ENCODE results near the gene DCTPP1. TPM values are rescaled to one million over a fixed set of nuclear protein-coding genes. Genes with fewer than 3 reads are reported as not detected.

Gene DCTPP1
- total and polyA plus RNA-seq, 9 of the 15 experiments (the other 6 are each of a cell fraction or from before 2014, with no cell fraction given): 45.0 to 132 (median 80.6) TPM

DNA sequence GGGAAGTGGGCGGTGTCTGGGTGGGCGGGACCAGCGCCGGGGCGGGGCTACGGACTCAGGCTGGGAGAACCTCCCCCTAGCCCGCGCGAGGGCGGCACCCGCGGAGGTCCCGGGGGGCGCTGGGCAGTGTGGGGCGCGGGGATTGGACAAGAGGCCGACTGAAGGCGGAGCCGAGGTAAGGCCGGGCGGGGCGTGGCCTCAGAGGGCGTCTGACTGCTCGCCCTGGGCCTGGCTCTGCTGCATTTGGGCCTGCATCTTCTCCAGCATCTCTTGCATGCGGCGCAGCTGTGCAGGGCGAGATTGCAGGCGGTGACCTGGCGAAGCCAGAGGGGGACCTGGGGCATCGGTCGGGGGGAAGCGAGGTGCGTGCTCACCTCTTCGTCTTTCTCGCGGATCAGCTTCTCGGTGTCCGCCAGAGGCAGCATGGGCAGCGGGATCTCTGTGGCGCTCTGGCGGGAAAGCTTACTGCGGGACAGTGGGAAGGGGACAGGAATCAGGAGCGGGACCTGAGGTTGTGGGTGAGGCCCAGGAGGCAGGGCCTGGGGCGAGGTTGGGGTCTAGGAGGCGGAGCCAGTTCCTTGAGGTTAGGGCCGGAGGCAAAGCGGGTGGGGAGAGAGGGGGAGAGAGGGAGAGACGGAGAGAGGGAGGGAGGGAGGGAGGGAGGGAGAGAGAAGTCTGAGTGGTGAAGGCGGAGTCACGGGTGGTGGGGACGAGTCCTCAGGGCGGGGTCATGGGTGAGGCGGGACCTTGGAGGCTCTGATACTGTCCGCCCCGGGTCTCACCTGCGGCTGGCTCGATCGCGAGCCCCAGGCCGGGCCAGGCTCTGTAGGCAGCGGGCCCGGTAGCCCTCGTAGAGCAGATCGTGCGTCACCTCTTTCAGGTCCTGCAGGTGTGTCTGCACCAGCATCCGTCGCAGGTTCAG, 51.3 kb downstream of the DCTPP1 start (continued):
- TF ChIP-seq GABPB2 (CRISPR knock-in tag; conservative IDR thresholded peaks at IDR 0.05): no peak
- TF ChIP-seq GATAD2B (IDR thresholded peaks at IDR 0.05; ENCODE audit: borderline replicate concordance): no peak
- TF ChIP-seq, protein P1, sequence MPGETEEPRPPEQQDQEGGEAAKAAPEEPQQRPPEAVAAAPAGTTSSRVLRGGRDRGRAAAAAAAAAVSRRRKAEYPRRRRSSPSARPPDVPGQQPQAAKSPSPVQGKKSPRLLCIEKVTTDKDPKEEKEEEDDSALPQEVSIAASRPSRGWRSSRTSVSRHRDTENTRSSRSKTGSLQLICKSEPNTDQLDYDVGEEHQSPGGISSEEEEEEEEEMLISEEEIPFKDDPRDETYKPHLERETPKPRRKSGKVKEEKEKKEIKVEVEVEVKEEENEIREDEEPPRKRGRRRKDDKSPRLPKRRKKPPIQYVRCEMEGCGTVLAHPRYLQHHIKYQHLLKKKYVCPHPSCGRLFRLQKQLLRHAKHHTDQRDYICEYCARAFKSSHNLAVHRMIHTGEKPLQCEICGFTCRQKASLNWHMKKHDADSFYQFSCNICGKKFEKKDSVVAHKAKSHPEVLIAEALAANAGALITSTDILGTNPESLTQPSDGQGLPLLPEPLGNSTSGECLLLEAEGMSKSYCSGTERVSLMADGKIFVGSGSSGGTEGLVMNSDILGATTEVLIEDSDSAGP (CRISPR knock-in tag; IDR thresholded peaks at IDR 0.05): no peak
- TF ChIP-seq SOX6 (IDR thresholded peaks at IDR 0.05): 0 out of 2 replicates have a peak, but pooled peaks have one; percentile 8
- peak; percentile 4; the same call in 1 of the 2 replicates for TF ChIP-seq TCF3 (CRISPR knock-in tag; IDR thresholded peaks at IDR 0.05)
- no peak for TF ChIP-seq SIX5 (IDR thresholded peaks at IDR 0.05; ENCODE audit: borderline replicate concordance in 1 of 2, insufficient read depth in 1 of 2, low read depth in 1 of 2, low read length in 2 of 2)
- no peak for TF ChIP-seq YY1 (IDR thresholded peaks at IDR 0.05; ENCODE audit: borderline replicate concordance in 1 of 3, control insufficient read depth in 1 of 3, extremely low read depth in 1 of 3, insufficient read depth in 3 of 3, insufficient read length in 1 of 3, insufficient replicate concordance in 2 of 3, low read depth in 1 of 3, low read length in 2 of 3)
- TF ChIP-seq NCOA6 (IDR thresholded peaks at IDR 0.05): no peak
- TF ChIP-seq ZNF212 (CRISPR knock-in tag; IDR thresholded peaks at IDR 0.05): no peak
- no peak for TF ChIP-seq E4F1 (CRISPR knock-in tag; IDR thresholded peaks at IDR 0.05; ENCODE audit: borderline replicate concordance)
- no peak for TF ChIP-seq EGR1 (conservative IDR thresholded peaks at IDR 0.05)
- TF ChIP-seq HMG20A (CRISPR knock-in tag; conservative IDR thresholded peaks at IDR 0.05): no peak
- TF ChIP-seq, protein P2, sequence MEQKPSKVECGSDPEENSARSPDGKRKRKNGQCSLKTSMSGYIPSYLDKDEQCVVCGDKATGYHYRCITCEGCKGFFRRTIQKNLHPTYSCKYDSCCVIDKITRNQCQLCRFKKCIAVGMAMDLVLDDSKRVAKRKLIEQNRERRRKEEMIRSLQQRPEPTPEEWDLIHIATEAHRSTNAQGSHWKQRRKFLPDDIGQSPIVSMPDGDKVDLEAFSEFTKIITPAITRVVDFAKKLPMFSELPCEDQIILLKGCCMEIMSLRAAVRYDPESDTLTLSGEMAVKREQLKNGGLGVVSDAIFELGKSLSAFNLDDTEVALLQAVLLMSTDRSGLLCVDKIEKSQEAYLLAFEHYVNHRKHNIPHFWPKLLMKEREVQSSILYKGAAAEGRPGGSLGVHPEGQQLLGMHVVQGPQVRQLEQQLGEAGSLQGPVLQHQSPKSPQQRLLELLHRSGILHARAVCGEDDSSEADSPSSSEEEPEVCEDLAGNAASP (IDR thresholded peaks at IDR 0.05): no peak
- no peak for TF ChIP-seq SPI1 (IDR thresholded peaks at IDR 0.05; ENCODE audit: borderline replicate concordance, low read depth, low read length)
- peak; percentile 77 to 78 for TF ChIP-seq NRF1 (conservative IDR thresholded peaks at IDR 0.05 in 1 of 2, IDR thresholded peaks at IDR 0.05 in 1 of 2)
- no peak for TF ChIP-seq DDX20 (tag; IDR thresholded peaks at IDR 0.05; ENCODE audit: low read depth)
- TF ChIP-seq ZNF511 (CRISPR knock-in tag; IDR thresholded peaks at IDR 0.05): peak; percentile 39; the same call in 1 of the 2 replicates
- TF ChIP-seq TAF7 (tag; IDR thresholded peaks at IDR 0.05): peak; percentile 66
- TF ChIP-seq MYBL2 (IDR thresholded peaks at IDR 0.05; ENCODE audit: low read depth): no peak
- TF ChIP-seq MYBL2 (CRISPR knock-in tag; IDR thresholded peaks at IDR 0.05; ENCODE audit: borderline replicate concordance): no peak

Data from K562 (cell line).